HUES6 (cell line): ENCODE measurements around the gene CARS1.
A peak's percentile ranks its signal among the peaks of the same experiment; 100 is the strongest.

Experiments used
- H3K27ac ChIP-seq: 2 replicates; pipeline ENCODE4 v1.7.0; 2013; ENCODE audit warnings: low read depth, mild to moderate bottlenecking, low read length, inconsistent platforms
- H3K27me3 ChIP-seq: 2 replicates; pipeline ENCODE4 v1.6.1; 2013; ENCODE audit warnings: low read length; ENCODE audit not compliant: control insufficient read depth, insufficient read depth
- H3K36me3 ChIP-seq: 2 replicates; pipeline ENCODE4 v1.6.1; 2013; ENCODE audit warnings: low read length; ENCODE audit not compliant: control insufficient read depth, insufficient read depth
- H3K4me1 ChIP-seq: 2 replicates; pipeline ENCODE4 v1.6.1; 2013; ENCODE audit warnings: low read length; ENCODE audit not compliant: control insufficient read depth, insufficient read depth
- H3K4me3 ChIP-seq: 2 replicates; pipeline ENCODE4 v1.5.1; 2013; ENCODE audit warnings: low read depth, low read length
- H3K9ac ChIP-seq: one replicate; pipeline ENCODE4 v1.6.1; 2013; ENCODE audit warnings: mild to moderate bottlenecking, low read length
- H3K9me3 ChIP-seq: 2 replicates; pipeline ENCODE4 v1.6.1; 2013; ENCODE audit warnings: low read depth, low read length; ENCODE audit not compliant: control insufficient read depth, insufficient read depth

The CARS1 gene

DNA sequence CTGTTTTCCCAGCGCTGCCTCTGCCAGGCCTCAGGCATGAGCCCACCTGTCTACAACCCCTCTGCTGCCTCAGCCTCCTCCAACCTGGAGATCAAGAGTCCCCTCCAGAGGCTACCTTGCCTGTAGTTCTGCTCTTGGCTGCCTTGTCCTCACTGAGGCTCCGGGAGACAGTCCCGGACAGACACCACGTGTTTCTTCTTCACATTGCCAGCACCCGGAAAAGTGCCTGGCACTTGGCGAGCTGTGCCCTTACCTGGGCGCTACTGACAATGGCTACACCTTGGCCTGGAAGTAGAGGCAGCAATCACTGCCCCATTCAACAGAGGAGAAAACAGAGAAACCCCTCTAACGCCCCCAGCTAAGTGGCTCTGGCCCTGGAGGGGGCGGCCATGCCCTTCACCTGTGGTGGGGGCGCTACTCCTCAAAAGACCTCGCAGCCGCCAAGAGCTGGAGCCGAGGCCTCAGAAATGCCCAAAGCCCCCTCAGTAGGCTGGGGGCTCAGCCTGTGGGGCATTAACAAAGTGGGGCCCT lies 62.1 kb downstream of the CARS1 start:
- no peaks in the 10 kb centered on the region for H3K9me3 ChIP-seq
- H3K27ac ChIP-seq, result no peak overlapping the region
- no peak overlapping the region for H3K9ac ChIP-seq

DNA sequence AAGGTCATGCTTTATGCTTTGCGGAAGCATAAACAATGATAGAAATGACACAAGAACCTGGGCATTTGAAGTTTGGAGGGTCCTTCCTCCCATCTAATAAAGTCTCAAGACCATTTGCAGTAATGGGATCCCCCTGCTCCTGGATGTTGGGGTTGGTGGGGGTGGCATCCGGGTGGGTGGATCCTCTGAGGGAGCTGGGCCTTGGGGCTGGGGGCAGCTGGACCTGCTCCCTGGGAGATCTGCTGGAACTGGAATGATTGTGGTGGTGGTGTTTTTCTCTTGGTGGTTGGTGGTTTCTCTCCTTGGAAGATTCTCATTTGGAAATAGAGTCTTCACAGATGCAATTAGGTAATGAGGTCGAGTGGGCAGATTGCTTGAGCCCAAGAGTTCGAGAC lies 62.9 kb downstream of the CARS1 start:
- Histone ChIP-seq H3K4me1 (peaks cover 19% of the 10 kb centered on the region), H3K27me3 (no peaks in the 10 kb centered on the region), H3K27ac (no peak overlapping the region), H3K36me3 (no peaks in the 10 kb centered on the region), H3K9ac (no peak overlapping the region), H3K4me3 (no peak overlapping the region), H3K9me3 (no peaks in the 10 kb centered on the region)

More for the DNA sequence above, 62.1 kb downstream of the CARS1 start:
- Histone ChIP-seq H3K4me1 (peaks cover 11% of the 10 kb centered on the region), H3K4me3 (no peak overlapping the region), H3K27me3 (no peaks in the 10 kb centered on the region), H3K36me3 (peaks cover 3% of the 10 kb centered on the region)

DNA sequence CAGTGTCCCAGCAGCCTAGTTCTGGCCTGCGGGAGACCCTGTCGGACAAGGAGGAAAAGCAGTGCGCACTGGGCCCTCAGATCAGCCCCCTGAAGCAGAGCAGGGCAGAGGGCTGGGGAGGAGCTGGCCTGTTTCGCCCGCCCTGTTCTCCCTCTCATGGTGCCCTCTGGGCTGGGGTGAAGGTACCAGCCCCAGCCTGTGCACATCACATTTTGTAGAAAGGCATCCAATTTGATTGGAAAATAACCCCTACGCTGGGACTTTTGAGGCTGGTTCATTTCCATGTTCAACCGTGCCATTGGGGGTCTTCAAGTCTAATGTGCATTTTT lies 64.3 kb downstream of the CARS1 start:
- Histone ChIP-seq H3K4me3 (peak overlapping the region; percentile 98), H3K4me1 (peaks cover 32% of the 10 kb centered on the region), H3K9ac (peak overlapping the region; percentile 95), H3K9me3 (no peaks in the 10 kb centered on the region), H3K27me3 (no peaks in the 10 kb centered on the region), H3K36me3 (peaks cover 3% of the 10 kb centered on the region; the same call in 1 of the 2 replicates), H3K27ac (peak overlapping the region; percentile 83)

DNA sequence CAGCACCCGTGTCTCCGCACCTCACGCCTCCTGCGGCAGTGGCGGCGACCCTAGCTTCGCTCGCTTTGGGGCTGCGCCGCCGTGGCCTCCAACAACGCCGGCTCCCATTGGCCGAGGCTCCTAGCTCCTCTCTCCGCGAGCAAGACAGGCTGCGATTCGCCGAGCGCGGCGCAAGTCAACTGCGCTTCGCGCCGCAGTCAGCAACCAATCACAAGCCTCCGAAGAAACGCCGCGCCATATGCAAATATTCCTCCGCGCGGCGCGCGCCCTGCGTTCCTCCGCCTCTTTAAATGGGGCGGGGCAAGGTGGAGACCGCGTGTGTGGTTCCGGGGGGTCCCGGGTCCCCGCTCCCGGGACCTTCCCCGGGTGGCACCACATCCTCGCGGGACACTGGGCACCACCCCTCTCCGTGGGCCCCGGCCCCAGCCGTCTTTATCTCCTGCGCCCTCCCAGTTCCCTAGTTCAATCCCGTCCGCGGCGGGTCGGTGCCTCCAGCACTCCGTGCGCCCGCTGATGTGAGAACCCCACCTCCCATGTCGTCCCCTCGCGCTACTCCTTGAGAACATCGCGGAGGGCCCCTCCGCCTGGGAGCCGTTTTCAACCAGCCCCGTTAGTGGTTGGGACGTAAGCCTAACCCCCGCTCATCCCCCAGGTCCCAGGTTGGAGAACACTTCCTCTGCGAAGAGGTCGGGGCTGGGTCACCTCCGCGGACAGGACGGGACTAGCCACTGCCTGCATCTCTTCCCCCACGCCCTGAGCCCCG lies 64.8 kb downstream of the CARS1 start, which contains the start of gene NAP1L4:
Gene NAP1L4 (minus strand): TSS at position 96 of the 763 bp plus-strand sequence. CDS start 13,109 bp downstream, outside the sequence.
- no peaks in the 10 kb centered on the region for H3K9me3 ChIP-seq
- no peaks in the 10 kb centered on the region for H3K27me3 ChIP-seq
- peaks cover 35% of the 10 kb centered on the region for H3K4me1 ChIP-seq
- H3K36me3 ChIP-seq, result peaks cover 7% of the 10 kb centered on the region; the same call in 1 of the 2 replicates
- H3K9ac ChIP-seq, result peak within 1 kb of the TSS; percentile 95
- peak within 1 kb of the TSS; percentile 91 for H3K27ac ChIP-seq
- H3K4me3 ChIP-seq, result peak within 1 kb of the TSS; percentile 98

DNA sequence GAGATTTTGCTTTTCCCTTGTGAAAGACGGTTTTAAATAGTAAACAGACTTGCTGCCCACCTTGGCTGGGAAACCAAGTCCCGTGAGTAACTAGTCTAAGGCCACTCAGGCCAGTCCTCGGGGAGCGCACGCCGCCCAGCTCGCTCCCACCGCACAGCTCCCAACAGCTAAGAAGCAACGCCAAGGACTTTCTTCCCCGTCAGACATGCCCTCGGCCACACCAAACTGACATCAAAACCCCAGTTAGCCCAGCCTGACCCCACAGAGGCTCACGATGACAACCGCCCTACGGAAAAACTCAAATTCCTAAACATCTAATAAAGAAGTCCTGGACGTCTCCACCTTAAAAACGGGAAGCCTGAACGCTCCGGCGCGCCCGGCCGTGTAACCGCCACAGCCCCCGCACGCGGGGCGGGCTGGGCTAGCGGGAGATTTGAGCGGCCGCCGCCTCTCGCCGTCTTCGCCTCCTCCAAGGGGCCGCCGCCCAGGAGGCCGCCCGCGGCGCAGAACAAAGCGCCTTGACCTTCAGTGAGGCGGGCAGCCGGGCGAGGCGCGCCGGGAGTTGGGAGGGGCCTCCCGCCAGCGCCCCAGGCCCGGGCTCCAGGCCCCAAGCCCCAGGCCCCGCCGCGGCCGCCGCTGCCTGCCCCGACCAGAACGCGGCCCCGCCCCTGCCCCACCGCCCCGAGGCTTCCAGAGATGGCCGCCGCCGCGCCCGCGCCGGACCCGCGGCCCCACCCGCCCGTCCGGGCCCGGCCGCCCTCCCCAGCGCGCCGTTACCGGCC lies 65.6 kb downstream of the CARS1 start:
- Histone ChIP-seq H3K9ac (peak overlapping the region; percentile 95), H3K4me1 (peaks cover 35% of the 10 kb centered on the region), H3K27ac (peak overlapping the region; percentile 91), H3K9me3 (no peaks in the 10 kb centered on the region), H3K27me3 (no peaks in the 10 kb centered on the region), H3K36me3 (peaks cover 11% of the 10 kb centered on the region), H3K4me3 (peak overlapping the region; percentile 98)

DNA sequence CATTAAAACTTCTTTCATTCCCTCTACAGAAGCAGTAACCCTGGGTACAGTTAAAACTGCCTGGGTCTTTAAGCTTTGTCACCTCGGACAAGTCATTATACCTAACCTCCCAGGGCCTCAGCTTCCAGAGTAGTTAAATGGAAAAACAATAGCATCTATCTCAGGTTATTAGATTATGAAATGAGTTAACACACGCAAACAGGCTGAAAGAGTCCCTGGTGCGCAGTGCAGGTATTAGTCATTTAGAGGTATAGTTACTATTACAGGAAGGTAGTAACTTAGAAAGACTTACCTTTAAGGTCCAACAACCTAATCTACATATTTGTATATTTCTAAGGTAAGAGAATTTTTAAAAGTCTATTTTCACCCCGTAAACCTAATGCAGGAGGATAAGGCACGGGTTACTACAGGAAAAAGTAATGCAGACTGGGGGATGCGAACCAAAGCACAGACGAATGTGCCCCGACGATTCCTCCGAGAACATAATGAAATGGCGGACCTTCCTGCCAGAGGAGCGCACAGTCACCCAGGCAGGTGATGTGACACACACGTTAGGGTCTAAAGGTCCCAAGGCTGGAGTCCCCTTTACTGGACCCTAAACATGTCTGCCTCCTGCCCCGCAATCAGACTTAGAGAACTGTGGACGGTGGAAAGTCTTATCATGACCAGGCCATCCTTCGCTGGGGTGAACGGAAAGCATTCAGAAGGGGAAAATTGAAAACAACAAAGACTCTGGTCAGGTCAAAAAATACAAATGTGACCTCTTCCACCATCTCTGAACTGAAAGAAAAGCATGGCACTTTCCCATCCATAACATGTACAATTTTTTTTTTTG lies 66.4 kb downstream of the CARS1 start:
- Histone ChIP-seq H3K9me3 (no peaks in the 10 kb centered on the region), H3K9ac (peak overlapping the region; percentile 95), H3K36me3 (peaks cover 11% of the 10 kb centered on the region), H3K4me3 (peak overlapping the region; percentile 98), H3K27me3 (no peaks in the 10 kb centered on the region), H3K27ac (peak overlapping the region; percentile 91; the same call in 1 of the 2 replicates), H3K4me1 (peaks cover 35% of the 10 kb centered on the region)

DNA sequence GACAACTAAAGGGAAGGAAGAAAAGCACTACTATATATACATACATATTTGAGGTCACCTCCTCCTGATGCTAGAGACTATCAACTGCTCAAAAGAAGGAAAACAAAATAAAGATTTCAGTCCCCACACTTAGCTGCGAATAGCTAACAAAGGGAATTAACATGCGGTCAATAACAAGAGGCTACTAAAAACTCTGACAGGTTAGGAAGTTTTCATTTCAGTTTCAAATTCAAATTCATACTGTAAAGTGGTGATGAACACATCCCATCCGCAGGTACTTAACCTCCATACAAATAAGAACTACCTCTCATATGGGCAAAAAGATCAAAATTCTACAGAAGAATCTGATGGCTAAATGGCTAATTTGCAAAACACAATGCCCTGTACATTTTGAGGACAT lies 67.7 kb downstream of the CARS1 start:
- H3K27ac ChIP-seq, result no peak overlapping the region
- peaks cover 35% of the 10 kb centered on the region for H3K4me1 ChIP-seq
- H3K36me3 ChIP-seq, result peaks cover 15% of the 10 kb centered on the region
- H3K9me3 ChIP-seq, result no peaks in the 10 kb centered on the region
- H3K27me3 ChIP-seq, result no peaks in the 10 kb centered on the region
- no peak overlapping the region for H3K9ac ChIP-seq
- peak overlapping the region; percentile 98 for H3K4me3 ChIP-seq

DNA sequence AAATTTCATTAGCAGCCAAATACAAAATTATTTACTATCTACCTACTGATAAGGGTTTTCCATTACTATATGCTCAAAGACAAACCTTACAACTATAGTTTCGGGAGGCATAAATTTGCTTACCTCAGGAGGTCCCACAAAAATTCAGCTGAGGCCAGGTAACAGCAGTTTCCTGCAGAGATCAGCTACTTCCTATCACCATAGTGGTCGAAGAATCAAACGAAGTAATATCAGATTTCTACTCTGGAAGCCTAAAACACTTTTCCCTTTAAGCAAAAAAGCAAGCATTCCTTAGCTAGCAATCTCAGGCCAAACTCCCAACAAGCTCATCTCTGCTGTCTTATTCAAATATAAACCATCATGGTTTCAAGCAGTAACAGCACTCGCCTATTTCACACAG lies 68.2 kb downstream of the CARS1 start:
- peaks cover 16% of the 10 kb centered on the region for H3K36me3 ChIP-seq
- H3K4me1 ChIP-seq, result peaks cover 35% of the 10 kb centered on the region
- peak overlapping the region; percentile 98 for H3K4me3 ChIP-seq
- H3K27me3 ChIP-seq, result no peaks in the 10 kb centered on the region
- H3K9me3 ChIP-seq, result no peaks in the 10 kb centered on the region
- no peak overlapping the region for H3K27ac ChIP-seq
- peak overlapping the region; percentile 56 for H3K9ac ChIP-seq

DNA sequence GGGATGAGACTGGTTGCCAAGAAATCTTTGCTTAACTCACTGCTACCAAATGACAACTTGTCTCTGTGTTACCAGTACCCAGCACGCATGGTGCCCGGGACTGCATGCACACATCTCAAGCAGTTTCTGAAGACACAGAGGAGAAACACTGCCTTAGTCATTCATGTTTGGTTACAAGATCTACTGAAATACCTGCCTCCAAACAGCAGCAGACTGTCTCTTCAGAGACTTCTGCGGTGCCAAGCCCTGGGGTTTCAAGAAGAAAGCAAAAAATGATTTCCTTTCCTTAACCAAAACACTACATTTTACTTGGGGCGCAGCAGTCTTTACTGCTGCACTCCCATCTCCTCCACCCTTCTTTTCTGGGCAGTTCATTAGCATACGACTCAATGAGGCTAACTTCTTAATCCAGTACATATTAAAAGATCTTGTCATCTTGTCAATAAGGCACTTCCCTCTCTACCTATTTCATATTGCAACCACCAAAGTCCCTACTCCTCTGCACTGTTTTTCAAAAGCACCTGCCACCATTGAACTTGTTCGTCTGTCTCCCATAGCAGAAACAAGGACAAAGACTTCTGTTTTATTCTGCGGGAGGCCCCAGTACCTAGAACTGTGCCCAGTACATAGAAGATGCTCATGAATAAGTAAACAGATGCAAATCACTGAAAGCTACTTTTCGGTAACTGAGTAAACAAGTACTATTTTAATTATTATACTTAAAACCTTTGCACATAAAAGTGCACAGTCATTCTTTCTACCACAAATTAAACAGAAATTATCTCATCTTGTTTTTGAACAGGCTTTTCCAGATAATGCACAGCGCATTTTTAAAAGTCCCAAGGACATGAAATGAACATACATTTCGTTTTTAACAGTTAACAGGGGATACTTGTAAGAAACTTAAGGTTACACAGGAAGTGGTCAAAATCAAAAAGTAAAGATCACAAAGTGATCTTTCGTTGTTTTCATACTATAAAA lies 69.1 kb downstream of the CARS1 start:
- peaks cover 33% of the 10 kb centered on the region for H3K4me1 ChIP-seq
- no peaks in the 10 kb centered on the region for H3K9me3 ChIP-seq
- no peak overlapping the region for H3K27ac ChIP-seq
- no peaks in the 10 kb centered on the region for H3K27me3 ChIP-seq
- H3K4me3 ChIP-seq, result peak overlapping the region; percentile 98
- H3K9ac ChIP-seq, result no peak overlapping the region
- peaks cover 16% of the 10 kb centered on the region for H3K36me3 ChIP-seq

DNA sequence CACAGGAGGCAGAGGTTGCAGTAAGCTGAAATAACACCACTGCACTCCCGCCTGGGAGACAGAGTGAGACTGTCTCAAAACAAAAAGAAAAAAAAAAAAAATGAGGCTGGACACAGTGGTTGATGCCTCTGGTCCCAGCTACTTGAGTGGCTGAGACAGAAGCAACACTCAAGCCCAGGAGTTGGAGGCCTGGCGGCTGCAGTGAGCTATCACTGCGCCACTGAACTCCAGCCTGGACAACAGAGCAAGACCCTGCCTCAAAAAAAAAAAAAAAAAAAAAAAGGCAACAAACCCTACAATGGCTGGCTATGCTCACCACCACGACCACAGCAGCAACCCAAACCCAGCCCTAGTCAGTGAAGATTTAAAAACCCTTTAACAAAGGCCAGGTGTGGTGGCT lies 73.3 kb downstream of the CARS1 start:
- Histone ChIP-seq H3K36me3 (peaks cover 33% of the 10 kb centered on the region), H3K4me1 (peaks cover 21% of the 10 kb centered on the region), H3K4me3 (no peak overlapping the region), H3K9ac (no peak overlapping the region), H3K27ac (no peak overlapping the region), H3K9me3 (no peaks in the 10 kb centered on the region), H3K27me3 (no peaks in the 10 kb centered on the region)
